ENCODE results near the gene FGF14.
"Not testable (repeated sequence)": the region's sequence is repeated elsewhere in the genome, so short reads cannot be mapped to it uniquely, and the experiment has no call there.

FGF14 gene

GRCh38 chr13:101846701-101847100 lies 555.1 kb downstream of the FGF14 start:
- no peak for FAIRE-seq
- TF ChIP-seq TAF1 (IDR thresholded peaks at IDR 0.05; ENCODE audit: borderline replicate concordance, low read depth, low read length) (no peak), POLR2AphosphoS5 (IDR thresholded peaks at IDR 0.05; ENCODE audit: low read depth, low read length) (no peak), POLR2A (IDR thresholded peaks at IDR 0.05; ENCODE audit: low read depth, low read length) (no peak)
- no peak for DNase-seq (ENCODE audit: insufficient read length)

- no peak for DNase-seq (ENCODE audit: insufficient read length)
- no peak for TF ChIP-seq POLR2AphosphoS5 (IDR thresholded peaks at IDR 0.05; ENCODE audit: low read depth, low read length)
- no peak for TF ChIP-seq TAF1 (IDR thresholded peaks at IDR 0.05; ENCODE audit: borderline replicate concordance, low read depth, low read length)
- TF ChIP-seq POLR2A (IDR thresholded peaks at IDR 0.05; ENCODE audit: low read depth, low read length) = no peak
- no peak for FAIRE-seq
These were observed 555.6 kb downstream of the FGF14 start for GRCh38 chr13:101846249-101846648.

GRCh38 chr13:101845245-101846020 lies 556.4 kb downstream of the FGF14 start:
- no peak for DNase-seq (ENCODE audit: insufficient read length)
- FAIRE-seq = no peak
- no peak for TF ChIP-seq POLR2A (IDR thresholded peaks at IDR 0.05; ENCODE audit: low read depth, low read length)
- TF ChIP-seq TAF1 (IDR thresholded peaks at IDR 0.05; ENCODE audit: borderline replicate concordance, low read depth, low read length) = no peak
- TF ChIP-seq POLR2AphosphoS5 (IDR thresholded peaks at IDR 0.05; ENCODE audit: low read depth, low read length) = no peak

DNA sequence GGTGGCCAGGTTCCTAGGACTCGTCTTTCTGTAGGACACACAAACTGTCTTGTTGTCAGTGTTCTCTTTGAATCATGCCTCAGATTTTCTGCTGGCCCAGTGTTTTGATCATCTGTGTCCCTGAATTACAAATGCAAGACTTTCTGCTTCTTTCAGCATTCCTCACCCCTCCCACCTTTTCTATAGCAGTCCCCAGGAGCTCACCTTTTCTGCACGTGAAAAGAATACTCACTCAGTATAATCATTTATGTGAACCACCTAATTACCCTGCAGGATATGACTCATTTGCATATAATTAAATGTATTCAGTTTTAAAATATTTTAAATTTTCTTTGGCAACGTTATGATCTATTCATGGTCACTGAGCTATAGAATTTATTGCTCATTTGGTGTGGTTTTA lies 560.1 kb downstream of the FGF14 start:
- DNase-seq (ENCODE audit: insufficient read length) (no peak), FAIRE-seq (no peak)
- TF ChIP-seq POLR2A (IDR thresholded peaks at IDR 0.05; ENCODE audit: low read depth, low read length) = no peak
- TF ChIP-seq TAF1 (IDR thresholded peaks at IDR 0.05; ENCODE audit: borderline replicate concordance, low read depth, low read length) = no peak
- TF ChIP-seq POLR2AphosphoS5 (IDR thresholded peaks at IDR 0.05; ENCODE audit: low read depth, low read length) = no peak

DNA sequence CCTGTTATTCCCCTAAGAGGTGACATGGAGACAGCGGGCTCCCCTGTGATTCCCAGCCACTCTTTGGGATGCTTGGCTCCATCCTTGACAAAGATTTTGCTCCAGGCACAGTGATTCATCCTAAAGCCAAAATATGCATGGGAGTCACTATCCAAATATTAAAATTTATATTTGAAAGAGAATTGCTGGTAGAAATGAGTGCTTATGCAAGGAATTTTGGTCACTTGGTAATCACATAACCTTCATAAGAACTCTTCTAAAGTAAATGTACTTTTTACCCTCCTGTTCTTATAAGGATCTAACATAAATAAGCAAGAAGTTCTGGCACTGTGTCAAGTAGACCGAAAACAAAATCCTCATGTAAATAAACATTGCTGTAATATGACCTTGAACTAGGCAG lies 563.5 kb downstream of the FGF14 start:
- FAIRE-seq (no peak), DNase-seq (ENCODE audit: insufficient read length) (no peak)
- TF ChIP-seq POLR2AphosphoS5 (IDR thresholded peaks at IDR 0.05; ENCODE audit: low read depth, low read length) = no peak
- TF ChIP-seq TAF1 (IDR thresholded peaks at IDR 0.05; ENCODE audit: borderline replicate concordance, low read depth, low read length) = no peak
- no peak for TF ChIP-seq POLR2A (IDR thresholded peaks at IDR 0.05; ENCODE audit: low read depth, low read length)

DNA sequence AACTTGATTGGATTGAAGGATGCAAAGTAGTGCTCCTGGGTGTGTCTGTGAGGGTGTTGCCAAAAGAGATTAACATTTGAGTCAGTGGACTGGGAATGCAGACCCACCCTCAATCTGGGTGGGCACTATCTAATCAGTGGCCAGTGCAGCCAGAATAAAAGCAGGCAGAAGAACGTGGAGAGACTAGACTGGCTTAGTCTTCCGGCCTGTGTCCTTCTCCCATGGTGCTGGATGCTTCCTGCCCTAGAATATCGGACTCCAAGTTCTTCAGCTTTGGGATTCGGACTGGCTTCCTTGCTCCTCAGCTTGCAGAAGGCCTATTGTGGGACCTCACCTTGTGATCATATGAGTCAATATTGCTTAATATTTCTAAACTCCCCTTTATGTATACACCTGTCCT lies 564.1 kb downstream of the FGF14 start:
- FAIRE-seq; DNase-seq (ENCODE audit: insufficient read length): not testable (repeated sequence)

GRCh38 chr13:101837288-101837687 lies 564.6 kb downstream of the FGF14 start:
- FAIRE-seq (no peak), DNase-seq (ENCODE audit: insufficient read length) (no peak)
- no peak for TF ChIP-seq POLR2A (IDR thresholded peaks at IDR 0.05; ENCODE audit: low read depth, low read length)
- TF ChIP-seq POLR2AphosphoS5 (IDR thresholded peaks at IDR 0.05; ENCODE audit: low read depth, low read length) = no peak

DNA sequence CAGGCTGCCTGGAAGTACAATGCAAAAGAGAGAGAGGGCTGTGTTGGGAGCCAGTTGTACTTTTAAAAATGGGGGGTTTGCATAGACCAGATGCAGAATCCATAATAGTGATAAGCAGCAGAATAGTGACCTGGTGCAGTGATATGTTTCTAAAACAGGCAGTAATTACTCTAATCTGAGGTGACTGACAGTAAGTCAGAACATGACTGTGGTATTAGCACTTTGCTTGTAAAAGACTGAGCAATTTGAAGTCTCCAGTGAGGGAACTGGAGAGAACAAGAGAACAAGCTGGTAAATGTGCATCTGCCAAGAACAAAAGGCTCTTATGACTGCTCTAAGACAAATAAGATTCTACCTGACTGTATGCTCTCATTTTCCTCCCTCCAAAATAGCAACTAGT lies 565.9 kb downstream of the FGF14 start:
- FAIRE-seq = no peak

GRCh38 chr13:101833671-101834070 lies 568.2 kb downstream of the FGF14 start:
- DNase-seq (ENCODE audit: insufficient read length) (no peak), FAIRE-seq (no peak)
- TF ChIP-seq TAF1 (IDR thresholded peaks at IDR 0.05; ENCODE audit: borderline replicate concordance, low read depth, low read length) = no peak
- no peak for TF ChIP-seq POLR2AphosphoS5 (IDR thresholded peaks at IDR 0.05; ENCODE audit: low read depth, low read length)
- no peak for TF ChIP-seq POLR2A (IDR thresholded peaks at IDR 0.05; ENCODE audit: low read depth, low read length)

More for the DNA sequence above, 565.9 kb downstream of the FGF14 start:
- TF ChIP-seq POLR2AphosphoS5 (IDR thresholded peaks at IDR 0.05; ENCODE audit: low read depth, low read length) (no peak), TAF1 (IDR thresholded peaks at IDR 0.05; ENCODE audit: borderline replicate concordance, low read depth, low read length) (no peak), POLR2A (IDR thresholded peaks at IDR 0.05; ENCODE audit: low read depth, low read length) (no peak)
- DNase-seq (ENCODE audit: insufficient read length) = no peak

GRCh38 chr13:101830035-101830434 lies 571.8 kb downstream of the FGF14 start:
- TF ChIP-seq TAF1 (IDR thresholded peaks at IDR 0.05; ENCODE audit: borderline replicate concordance, low read depth, low read length) (no peak), POLR2A (IDR thresholded peaks at IDR 0.05; ENCODE audit: low read depth, low read length) (no peak)
- FAIRE-seq (no peak), DNase-seq (ENCODE audit: insufficient read length) (no peak)

GRCh38 chr13:101829484-101829883 lies 572.4 kb downstream of the FGF14 start:
- no peak for TF ChIP-seq POLR2AphosphoS5 (IDR thresholded peaks at IDR 0.05; ENCODE audit: low read depth, low read length)
- TF ChIP-seq TAF1 (IDR thresholded peaks at IDR 0.05; ENCODE audit: borderline replicate concordance, low read depth, low read length) = no peak
- no peak for TF ChIP-seq POLR2A (IDR thresholded peaks at IDR 0.05; ENCODE audit: low read depth, low read length)
- FAIRE-seq (no peak), DNase-seq (ENCODE audit: insufficient read length) (no peak)

- no peak for TF ChIP-seq POLR2A (IDR thresholded peaks at IDR 0.05; ENCODE audit: low read depth, low read length)
- TF ChIP-seq POLR2AphosphoS5 (IDR thresholded peaks at IDR 0.05; ENCODE audit: low read depth, low read length) = no peak
- TF ChIP-seq TAF1 (IDR thresholded peaks at IDR 0.05; ENCODE audit: borderline replicate concordance, low read depth, low read length) = no peak
- DNase-seq (ENCODE audit: insufficient read length) (no peak), FAIRE-seq (no peak)
These were observed 573.7 kb downstream of the FGF14 start for GRCh38 chr13:101828119-101828518.

GRCh38 chr13:101817898-101818297 lies 584.0 kb downstream of the FGF14 start:
- DNase-seq (ENCODE audit: insufficient read length) = no peak
- TF ChIP-seq POLR2A (IDR thresholded peaks at IDR 0.05; ENCODE audit: low read depth, low read length) (no peak), POLR2AphosphoS5 (IDR thresholded peaks at IDR 0.05; ENCODE audit: low read depth, low read length) (no peak), TAF1 (IDR thresholded peaks at IDR 0.05; ENCODE audit: borderline replicate concordance, low read depth, low read length) (no peak)
- FAIRE-seq = no peak
